ENCODE results near the gene PRDM15. TPM values are rescaled to one million over a fixed set of nuclear protein-coding genes. Genes with fewer than 3 reads are reported as not detected.

Gene PRDM15
- total RNA-seq, 3 donors from 2014 or later (not counting 1 experiment from before 2014, with no cell fraction given): 11.4 to 13.5 (median 11.9) TPM

DNA sequence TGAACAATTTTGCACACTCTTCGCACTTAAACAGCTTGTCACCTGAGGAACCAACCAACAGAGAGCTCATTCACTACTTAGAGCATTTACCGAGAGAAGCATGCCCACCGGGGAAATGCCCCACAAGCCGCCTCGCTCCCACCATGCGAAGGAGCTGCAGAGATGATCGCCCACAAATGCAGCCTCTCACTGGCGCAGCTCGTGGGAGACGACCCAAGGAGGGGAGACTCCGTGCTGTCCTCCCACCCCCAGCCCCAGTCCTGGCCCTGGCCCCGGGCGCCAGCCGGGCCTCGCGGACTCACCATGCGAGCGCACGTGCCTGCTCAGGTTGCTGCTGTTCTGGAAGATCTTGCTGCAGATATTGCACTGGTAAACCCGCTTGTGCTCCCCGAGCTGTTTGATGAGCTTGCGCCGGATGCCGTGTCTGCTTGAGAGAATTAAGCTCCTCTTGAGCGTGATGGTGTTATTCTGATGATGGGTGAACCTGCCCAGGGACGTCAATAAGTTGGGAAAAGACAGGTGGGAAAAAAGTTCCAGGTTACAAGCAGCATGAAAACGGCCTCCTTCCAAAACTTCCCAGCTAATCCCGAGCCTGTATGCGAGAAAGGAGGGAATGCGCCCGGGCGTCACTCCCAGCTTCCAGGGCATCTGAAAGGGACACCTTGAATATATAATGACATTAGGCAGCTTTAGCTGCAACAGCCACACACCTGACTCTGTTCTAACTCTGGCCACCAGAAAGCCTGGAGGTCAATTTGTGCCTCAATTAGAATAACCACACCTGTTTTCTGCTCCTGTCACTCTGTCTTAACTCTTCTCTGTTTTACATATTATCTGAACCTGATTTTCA, 42.8 kb downstream of the PRDM15 start:
- Histone ChIP-seq H3K9me3 (ENCODE audit: control insufficient read depth, insufficient read depth, low read length) (no peaks in the 10 kb centered on the region), H3K4me3 (ENCODE audit: low read length) (no peak overlapping the region), H3K36me3 (ENCODE audit: control insufficient read depth, insufficient read depth, low read length) (peaks cover 32% of the 10 kb centered on the region), H3K27me3 (ENCODE audit: control insufficient read depth, insufficient read depth, low read length) (no peaks in the 10 kb centered on the region), H3K27ac (ENCODE audit: low read length) (no peak overlapping the region), H3K4me1 (ENCODE audit: control insufficient read depth, insufficient read depth, low read length) (no peaks in the 10 kb centered on the region)
- Mint-ChIP-seq H3K36me3 (peaks cover 19% of the 10 kb centered on the region), H3K9me3 (peaks cover 3 to 8% of the 10 kb centered on the region in 2 donors), H3K27me3 (ENCODE audit: low read depth in 2 of 2) (no peaks in the 10 kb centered on the region), H3K4me1 (no peaks in the 10 kb centered on the region), H3K27ac (no peak overlapping the region), H3K4me3 (no peak overlapping the region)
- TF ChIP-seq, protein P1, sequence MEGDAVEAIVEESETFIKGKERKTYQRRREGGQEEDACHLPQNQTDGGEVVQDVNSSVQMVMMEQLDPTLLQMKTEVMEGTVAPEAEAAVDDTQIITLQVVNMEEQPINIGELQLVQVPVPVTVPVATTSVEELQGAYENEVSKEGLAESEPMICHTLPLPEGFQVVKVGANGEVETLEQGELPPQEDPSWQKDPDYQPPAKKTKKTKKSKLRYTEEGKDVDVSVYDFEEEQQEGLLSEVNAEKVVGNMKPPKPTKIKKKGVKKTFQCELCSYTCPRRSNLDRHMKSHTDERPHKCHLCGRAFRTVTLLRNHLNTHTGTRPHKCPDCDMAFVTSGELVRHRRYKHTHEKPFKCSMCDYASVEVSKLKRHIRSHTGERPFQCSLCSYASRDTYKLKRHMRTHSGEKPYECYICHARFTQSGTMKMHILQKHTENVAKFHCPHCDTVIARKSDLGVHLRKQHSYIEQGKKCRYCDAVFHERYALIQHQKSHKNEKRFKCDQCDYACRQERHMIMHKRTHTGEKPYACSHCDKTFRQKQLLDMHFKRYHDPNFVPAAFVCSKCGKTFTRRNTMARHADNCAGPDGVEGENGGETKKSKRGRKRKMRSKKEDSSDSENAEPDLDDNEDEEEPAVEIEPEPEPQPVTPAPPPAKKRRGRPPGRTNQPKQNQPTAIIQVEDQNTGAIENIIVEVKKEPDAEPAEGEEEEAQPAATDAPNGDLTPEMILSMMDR (IDR thresholded peaks at IDR 0.05): no peak
- ATAC-seq (no peak), DNase-seq (no peak)
- intact Hi-C loops (cut with micrococcal nuclease): no loop called here
- 93% methylated on average over 32 of the region's 32 CpGs for WGBS (ENCODE audit: insufficient coverage)

GRCh38 chr21:41835711-41836154, 43.4 kb downstream of the PRDM15 start:
- intact Hi-C loops (cut with micrococcal nuclease): no loop called here
- Mint-ChIP-seq H3K27ac (no peak overlapping the region), H3K36me3 (peaks cover 13% of the 10 kb centered on the region), H3K27me3 (ENCODE audit: low read depth in 2 of 2) (no peaks in the 10 kb centered on the region), H3K4me1 (no peaks in the 10 kb centered on the region), H3K4me3 (no peak overlapping the region), H3K9me3 (peaks cover under 1 to 3% of the 10 kb centered on the region in 2 donors)
- DNase-seq (no peak), ATAC-seq (no peak)
- peaks cover 32% of the 10 kb centered on the region for H3K36me3 ChIP-seq (ENCODE audit: control insufficient read depth, insufficient read depth, low read length)
- H3K27ac ChIP-seq (ENCODE audit: low read length): no peak overlapping the region
- no peaks in the 10 kb centered on the region for H3K27me3 ChIP-seq (ENCODE audit: control insufficient read depth, insufficient read depth, low read length)
- 78% methylated on average over 8 of the region's 10 CpGs for WGBS (ENCODE audit: insufficient coverage)
- TF ChIP-seq, protein P1 (IDR thresholded peaks at IDR 0.05): no peak
- H3K4me3 ChIP-seq (ENCODE audit: low read length): no peak overlapping the region
- no peaks in the 10 kb centered on the region for H3K9me3 ChIP-seq (ENCODE audit: control insufficient read depth, insufficient read depth, low read length)
- H3K4me1 ChIP-seq (ENCODE audit: control insufficient read depth, insufficient read depth, low read length): no peaks in the 10 kb centered on the region

DNA sequence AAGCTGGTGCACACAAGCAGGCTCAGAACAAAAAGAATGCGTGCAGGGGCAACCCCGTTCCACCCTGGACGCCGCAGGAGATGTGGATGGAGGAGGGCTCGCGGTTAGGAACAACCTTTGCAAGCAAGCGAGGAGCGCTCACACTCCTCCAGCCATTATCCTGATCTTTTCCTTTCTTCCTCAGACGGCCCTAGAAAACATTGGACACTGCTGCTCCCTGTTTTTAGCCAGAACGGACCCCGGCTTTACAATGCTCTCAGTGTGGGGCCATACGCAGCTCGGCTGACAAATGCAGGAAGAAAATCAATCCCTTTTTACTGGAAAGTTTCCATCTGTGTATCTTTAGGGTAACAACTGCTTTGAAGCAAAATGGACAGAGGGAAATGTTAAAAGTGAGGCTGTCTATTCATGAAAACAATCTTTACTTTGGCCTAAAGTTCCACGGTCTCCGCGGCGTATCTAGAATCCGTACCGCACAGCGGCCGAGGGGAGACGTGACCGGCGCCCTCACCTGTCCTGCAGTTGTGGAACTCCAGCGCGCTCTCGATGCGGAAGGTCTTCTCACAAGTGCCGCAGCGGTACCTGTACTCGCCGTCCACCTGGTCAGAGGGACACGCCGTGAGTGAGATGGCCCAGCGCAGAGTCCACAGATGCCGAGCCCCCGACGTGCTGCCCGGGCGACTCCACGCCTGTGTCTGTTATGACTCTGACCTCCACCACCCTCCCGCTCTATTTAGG, 44.0 kb downstream of the PRDM15 start:
- Mint-ChIP-seq H3K36me3 (peaks cover 8% of the 10 kb centered on the region), H3K4me3 (no peak overlapping the region), H3K4me1 (no peaks in the 10 kb centered on the region), H3K9me3 (no peaks in the 10 kb centered on the region), H3K27me3 (ENCODE audit: low read depth in 2 of 2) (no peaks in the 10 kb centered on the region), H3K27ac (no peak overlapping the region)
- DNase-seq (no peak), ATAC-seq (no peak)
- Histone ChIP-seq H3K27me3 (ENCODE audit: control insufficient read depth, insufficient read depth, low read length) (no peaks in the 10 kb centered on the region), H3K4me3 (ENCODE audit: low read length) (no peak overlapping the region), H3K27ac (ENCODE audit: low read length) (no peak overlapping the region), H3K9me3 (ENCODE audit: control insufficient read depth, insufficient read depth, low read length) (no peaks in the 10 kb centered on the region), H3K4me1 (ENCODE audit: control insufficient read depth, insufficient read depth, low read length) (no peaks in the 10 kb centered on the region), H3K36me3 (ENCODE audit: control insufficient read depth, insufficient read depth, low read length) (peaks cover 32% of the 10 kb centered on the region)
- TF ChIP-seq, protein P1 (IDR thresholded peaks at IDR 0.05): no peak
- 97% methylated on average over 42 of the region's 42 CpGs for WGBS (ENCODE audit: insufficient coverage)
- intact Hi-C loops (cut with micrococcal nuclease): no loop called here
